ENCODE data around the gene NLRP6.

The NLRP6 gene

DNA sequence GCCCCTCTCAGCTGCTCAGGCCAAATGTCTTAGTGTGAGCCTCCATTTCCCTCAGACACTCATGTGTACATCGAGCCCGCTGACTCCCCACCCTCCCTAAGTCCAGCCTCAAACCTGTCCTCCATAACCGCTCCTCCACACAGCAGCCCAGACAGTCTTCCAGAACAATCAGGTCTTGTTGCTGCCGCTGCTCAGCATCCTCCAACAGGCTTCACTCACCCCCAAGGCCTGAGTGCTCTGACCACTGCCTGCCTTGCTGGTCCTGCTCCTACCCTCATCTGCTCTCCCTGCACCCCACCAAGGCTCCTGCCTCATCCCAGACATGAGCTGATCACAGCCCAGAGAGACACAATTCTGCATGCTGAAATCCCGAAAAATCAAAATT lies 24.3 kb upstream of the NLRP6 start:
- TF ChIP-seq FOXM1 (IDR thresholded peaks at IDR 0.05; ENCODE audit: borderline replicate concordance) (no peak), BHLHE40 (IDR thresholded peaks at IDR 0.05; ENCODE audit: borderline replicate concordance) (no peak), TARDBP (IDR thresholded peaks at IDR 0.05) (no peak), LEF1 (IDR thresholded peaks at IDR 0.05; ENCODE audit: borderline replicate concordance) (no peak), HDGF (IDR thresholded peaks at IDR 0.05; ENCODE audit: borderline replicate concordance) (no peak), CTBP1 (IDR thresholded peaks at IDR 0.05; ENCODE audit: borderline replicate concordance) (no peak)
- no peak for DNase-seq (ENCODE audit: extremely low spot score)
- ChIA-PET POLR2A (no interaction called here), CTCF (interaction anchor here (0.6 kb wide), 1 partner anchor 105 kb away, joined by 4 read pairs; no protein-coding TSS in a partner anchor)

DNA sequence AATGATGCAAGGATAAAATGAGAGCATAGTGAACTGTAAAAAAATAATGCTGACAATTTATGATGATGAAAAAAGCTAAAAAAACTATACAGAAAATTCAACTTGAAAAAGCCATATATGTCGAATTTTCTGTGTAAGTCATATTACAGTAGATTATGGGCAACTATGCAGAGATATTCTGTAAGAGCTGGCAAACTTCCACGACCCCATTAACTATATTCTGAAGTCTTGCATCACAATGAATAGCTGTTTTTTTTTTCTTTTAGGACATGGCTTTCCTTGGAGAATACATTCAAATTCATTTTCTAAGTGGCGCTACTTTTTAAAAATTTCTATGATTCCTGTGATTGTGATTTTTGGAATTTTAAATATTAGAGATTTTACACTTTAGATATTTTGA lies 23.0 kb upstream of the NLRP6 start:
- ChIA-PET CTCF (no interaction called here), POLR2A (no interaction called here)
- DNase-seq (ENCODE audit: extremely low spot score): no peak
- TF ChIP-seq ARNT (IDR thresholded peaks at IDR 0.05) (no peak), SUZ12 (IDR thresholded peaks at IDR 0.05) (no peak), ELF4 (IDR thresholded peaks at IDR 0.05) (no peak), FOXK2 (IDR thresholded peaks at IDR 0.05) (no peak), ZNF384 (IDR thresholded peaks at IDR 0.05) (no peak), SP1 (IDR thresholded peaks at IDR 0.05) (no peak), FOXM1 (IDR thresholded peaks at IDR 0.05; ENCODE audit: borderline replicate concordance) (no peak), HDGF (IDR thresholded peaks at IDR 0.05; ENCODE audit: borderline replicate concordance) (no peak)
- TF ChIP-seq, protein P1, sequence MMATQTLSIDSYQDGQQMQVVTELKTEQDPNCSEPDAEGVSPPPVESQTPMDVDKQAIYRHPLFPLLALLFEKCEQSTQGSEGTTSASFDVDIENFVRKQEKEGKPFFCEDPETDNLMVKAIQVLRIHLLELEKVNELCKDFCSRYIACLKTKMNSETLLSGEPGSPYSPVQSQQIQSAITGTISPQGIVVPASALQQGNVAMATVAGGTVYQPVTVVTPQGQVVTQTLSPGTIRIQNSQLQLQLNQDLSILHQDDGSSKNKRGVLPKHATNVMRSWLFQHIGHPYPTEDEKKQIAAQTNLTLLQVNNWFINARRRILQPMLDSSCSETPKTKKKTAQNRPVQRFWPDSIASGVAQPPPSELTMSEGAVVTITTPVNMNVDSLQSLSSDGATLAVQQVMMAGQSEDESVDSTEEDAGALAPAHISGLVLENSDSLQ (IDR thresholded peaks at IDR 0.05): no peak

DNA sequence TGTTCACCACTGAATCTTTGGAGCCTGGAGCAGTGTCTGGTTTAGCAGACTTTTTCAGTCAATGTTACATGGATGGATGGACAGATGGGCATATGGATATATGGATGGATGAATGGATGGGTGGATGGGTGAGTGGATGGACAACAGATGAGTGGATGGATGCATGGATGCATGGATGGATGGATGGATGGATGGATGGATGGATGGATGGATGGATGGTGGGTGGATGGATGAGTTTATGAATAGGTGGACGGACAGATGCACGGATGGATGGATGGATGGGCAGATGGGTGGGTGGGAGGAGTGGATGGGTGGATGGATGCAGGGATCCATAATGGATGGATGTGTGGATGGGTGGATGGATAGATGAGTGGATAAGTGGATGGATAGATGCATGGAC lies 22.4 kb upstream of the NLRP6 start:
- ChIA-PET POLR2A (no interaction called here), CTCF (no interaction called here)
- TF ChIP-seq SP1 (IDR thresholded peaks at IDR 0.05) (no peak), L3MBTL2 (conservative IDR thresholded peaks at IDR 0.05) (no peak), BHLHE40 (IDR thresholded peaks at IDR 0.05; ENCODE audit: borderline replicate concordance) (no peak), NFRKB (IDR thresholded peaks at IDR 0.05) (no peak), ZNF384 (IDR thresholded peaks at IDR 0.05) (no peak), ARNT (IDR thresholded peaks at IDR 0.05) (no peak), FOXK2 (IDR thresholded peaks at IDR 0.05) (no peak), CTBP1 (IDR thresholded peaks at IDR 0.05; ENCODE audit: borderline replicate concordance) (no peak), TARDBP (IDR thresholded peaks at IDR 0.05) (no peak), HDGF (IDR thresholded peaks at IDR 0.05; ENCODE audit: borderline replicate concordance) (no peak), FOXA1 (IDR thresholded peaks at IDR 0.05) (no peak), FOXM1 (IDR thresholded peaks at IDR 0.05; ENCODE audit: borderline replicate concordance) (no peak), SUZ12 (IDR thresholded peaks at IDR 0.05) (no peak), ELF4 (IDR thresholded peaks at IDR 0.05) (no peak), LEF1 (IDR thresholded peaks at IDR 0.05; ENCODE audit: borderline replicate concordance) (no peak)
- TF ChIP-seq, protein P1 (IDR thresholded peaks at IDR 0.05): no peak
- no peak for DNase-seq (ENCODE audit: extremely low spot score)

DNA sequence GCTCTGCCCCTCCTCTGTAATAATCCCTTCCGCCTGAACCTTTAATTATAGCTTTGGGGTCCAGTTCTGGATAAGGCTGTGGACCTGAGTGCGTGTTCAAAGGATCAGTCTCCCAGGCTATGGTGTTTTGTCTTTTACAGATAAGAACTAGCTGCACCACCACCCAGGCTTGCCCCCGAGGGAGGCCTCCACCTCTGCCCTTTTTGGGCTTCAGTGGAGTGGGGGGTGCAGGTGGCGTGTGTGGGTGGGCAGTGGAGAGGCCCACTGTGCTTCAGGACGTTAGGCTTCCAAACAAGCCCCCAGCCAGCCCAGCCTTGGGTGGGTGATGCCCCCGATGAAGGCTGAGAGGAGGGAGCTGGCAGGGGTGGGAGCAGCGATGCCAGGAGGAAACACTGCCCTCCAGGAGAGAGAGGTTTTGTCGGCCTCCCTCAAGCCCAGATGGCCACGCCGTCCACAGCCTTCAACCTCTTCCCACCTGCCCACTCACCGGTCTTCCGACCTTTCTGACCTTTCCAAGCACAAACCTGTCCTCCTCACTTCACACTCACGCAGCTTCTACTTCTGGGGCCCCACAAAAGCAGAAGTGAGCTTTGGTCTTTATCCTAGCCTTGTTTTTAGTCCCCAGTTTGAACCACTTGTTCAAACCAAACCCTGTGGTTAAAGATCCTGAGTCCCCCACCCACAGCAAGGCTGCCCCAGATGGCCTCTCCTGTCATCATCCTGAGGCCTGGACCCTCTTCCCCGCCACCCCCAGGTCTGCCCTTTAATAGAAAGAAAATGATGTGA lies 21.1 kb upstream of the NLRP6 start:
- no peak for TF ChIP-seq TARDBP (IDR thresholded peaks at IDR 0.05)
- TF ChIP-seq SP1 (IDR thresholded peaks at IDR 0.05): no peak
- TF ChIP-seq, protein P1 (IDR thresholded peaks at IDR 0.05): no peak
- no peak for TF ChIP-seq FOXK2 (IDR thresholded peaks at IDR 0.05)
- no peak for TF ChIP-seq SUZ12 (IDR thresholded peaks at IDR 0.05)
- no peak for TF ChIP-seq HDGF (IDR thresholded peaks at IDR 0.05; ENCODE audit: borderline replicate concordance)
- CTCF ChIA-PET: interaction anchor here (1.0 kb wide), 1 partner anchor 191 kb away, joined by 5 read pairs; no protein-coding TSS in a partner anchor
- no peak for DNase-seq (ENCODE audit: extremely low spot score)
- POLR2A ChIA-PET: interaction anchor here (1.3 kb wide), 1 partner anchor 50 kb away, joined by 5 read pairs; the partner anchor contains the start of genes BET1L and RIC8A

DNA sequence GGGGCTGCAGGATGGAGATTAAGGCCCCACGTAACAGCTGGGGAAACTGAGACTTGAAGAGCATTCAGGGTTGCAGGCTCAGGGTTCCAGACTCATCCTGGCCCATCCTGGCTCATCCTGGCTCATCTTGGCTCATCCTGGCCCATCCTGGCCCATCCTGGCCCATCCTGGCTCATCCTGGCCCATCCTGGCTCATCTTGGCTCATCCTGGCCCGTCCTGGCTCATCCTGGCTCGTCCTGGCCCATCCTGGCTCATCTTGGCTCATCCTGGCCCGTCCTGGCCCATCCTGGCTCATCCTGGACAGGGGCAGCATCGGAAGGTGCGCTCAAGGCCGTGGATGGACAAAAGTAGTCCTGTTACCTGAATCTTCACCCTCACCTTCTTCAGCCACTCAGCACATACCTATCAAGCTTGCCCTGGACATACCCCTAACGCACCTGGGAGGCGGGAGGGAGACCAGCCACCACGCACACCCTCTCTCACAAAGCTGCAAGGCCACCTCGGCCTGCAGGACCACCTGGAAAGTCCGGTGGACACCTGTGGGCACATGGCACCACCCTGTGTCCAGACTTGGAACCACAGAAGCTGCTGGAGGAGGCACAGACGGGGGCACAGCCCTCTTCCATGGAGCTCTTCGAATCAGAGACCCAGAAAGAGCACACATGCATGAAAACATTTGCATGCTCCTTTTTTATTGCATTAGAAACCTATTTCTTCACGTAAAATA lies 20.3 kb upstream of the NLRP6 start:
- no peak for TF ChIP-seq ZNF384 (IDR thresholded peaks at IDR 0.05)
- no peak for TF ChIP-seq HDGF (IDR thresholded peaks at IDR 0.05; ENCODE audit: borderline replicate concordance)
- DNase-seq (ENCODE audit: extremely low spot score): no peak
- ChIA-PET POLR2A (interaction anchor here (1.3 kb wide), 1 partner anchor 51 kb away, joined by 5 read pairs; the partner anchor contains the start of genes BET1L and RIC8A), CTCF (interaction anchor here (1.0 kb wide), 1 partner anchor 191 kb away, joined by 5 read pairs; no protein-coding TSS in a partner anchor)

DNA sequence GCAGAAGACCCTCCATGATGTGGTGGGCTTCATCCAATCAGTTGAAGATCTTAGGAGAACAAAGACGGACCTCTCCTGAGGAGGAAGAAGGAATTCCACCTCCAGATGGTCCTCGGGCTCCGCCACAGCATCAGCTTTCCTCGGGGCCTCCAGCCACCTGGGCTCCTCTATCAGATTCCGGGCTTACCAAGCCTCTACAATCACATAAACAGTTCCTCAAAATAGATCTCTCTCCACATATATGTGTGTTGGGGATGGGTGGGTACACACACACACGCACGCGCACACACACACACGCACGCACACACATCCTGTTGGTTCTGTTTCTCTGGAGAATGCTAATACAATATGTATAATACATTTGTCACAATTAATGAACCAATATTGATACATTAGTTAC lies 18.8 kb upstream of the NLRP6 start:
- ChIA-PET CTCF (interaction anchor here (1.2 kb wide), 1 partner anchor 9 kb away, joined by 5 read pairs; no protein-coding TSS in a partner anchor), POLR2A (no interaction called here)
- DNase-seq (ENCODE audit: extremely low spot score): no peak
- TF ChIP-seq ARNT (IDR thresholded peaks at IDR 0.05) (no peak), ZNF384 (IDR thresholded peaks at IDR 0.05) (no peak), FOXM1 (IDR thresholded peaks at IDR 0.05; ENCODE audit: borderline replicate concordance) (no peak), ELF4 (IDR thresholded peaks at IDR 0.05) (no peak), FOXK2 (IDR thresholded peaks at IDR 0.05) (no peak), SUZ12 (IDR thresholded peaks at IDR 0.05) (no peak), BHLHE40 (IDR thresholded peaks at IDR 0.05; ENCODE audit: borderline replicate concordance) (no peak), NFRKB (IDR thresholded peaks at IDR 0.05) (no peak), CTBP1 (IDR thresholded peaks at IDR 0.05; ENCODE audit: borderline replicate concordance) (no peak), TARDBP (IDR thresholded peaks at IDR 0.05) (no peak), L3MBTL2 (conservative IDR thresholded peaks at IDR 0.05) (no peak), LEF1 (IDR thresholded peaks at IDR 0.05; ENCODE audit: borderline replicate concordance) (no peak), SP1 (IDR thresholded peaks at IDR 0.05) (no peak)
- TF ChIP-seq, protein P1 (IDR thresholded peaks at IDR 0.05): no peak

Data from HEK293T (cell line).